GM19240 (cell line): Measurements from ENCODE around the gene HRH1.

Experiments used
- DNase-seq: peaks from one replicate; pipeline ENCODE4 v3.0.0; 2011; ENCODE audit warnings: low spot score; ENCODE audit not compliant: insufficient read length

Gene HRH1

GRCh38 chr3:11275926-11276325 lies 121.6 kb downstream of the HRH1 start:
- DNase-seq = no peak

GRCh38 chr3:11276901-11277300 lies 122.6 kb downstream of the HRH1 start:
- no peak for DNase-seq

GRCh38 chr3:11282250-11283138 lies 128.2 kb downstream of the HRH1 start:
- DNase-seq = no peak

GRCh38 chr3:11283139-11283475 lies 128.8 kb downstream of the HRH1 start:
- no peak for DNase-seq

- no peak for DNase-seq
Observed at GRCh38 chr3:11284011-11284410, 129.7 kb downstream of the HRH1 start.

- DNase-seq = no peak
Observed at GRCh38 chr3:11285471-11285870, 131.2 kb downstream of the HRH1 start.

- DNase-seq = no peak
Observed at GRCh38 chr3:11287404-11287803, 133.1 kb downstream of the HRH1 start.

GRCh38 chr3:11288021-11288491 lies 133.8 kb downstream of the HRH1 start:
- DNase-seq = no peak

- DNase-seq = peak; percentile 23
Observed at GRCh38 chr3:11288786-11289637, 134.7 kb downstream of the HRH1 start.

- DNase-seq = no peak
Observed at GRCh38 chr3:11289864-11290263, 135.6 kb downstream of the HRH1 start.

GRCh38 chr3:11290743-11291680 lies 136.7 kb downstream of the HRH1 start:
- no peak for DNase-seq

- no peak for DNase-seq
Observed at GRCh38 chr3:11291808-11292207, 137.5 kb downstream of the HRH1 start.

- DNase-seq = no peak
Observed at GRCh38 chr3:11297126-11297525, 142.8 kb downstream of the HRH1 start.

- no peak for DNase-seq
Observed at GRCh38 chr3:11300970-11301369, 146.7 kb downstream of the HRH1 start.

GRCh38 chr3:11302444-11302843 lies 148.2 kb downstream of the HRH1 start:
- DNase-seq = no peak

- DNase-seq = no peak
Observed at GRCh38 chr3:11304175-11304574, 149.9 kb downstream of the HRH1 start.

- DNase-seq = no peak
Observed at GRCh38 chr3:11305509-11305908, 151.2 kb downstream of the HRH1 start.

- DNase-seq = no peak
Observed at GRCh38 chr3:11306817-11307589, 152.7 kb downstream of the HRH1 start.

- no peak for DNase-seq
Observed at GRCh38 chr3:11307830-11308432, 153.6 kb downstream of the HRH1 start.

- no peak for DNase-seq
Observed at GRCh38 chr3:11310258-11310657, 156.0 kb downstream of the HRH1 start.
